ENCODE data around the gene CSN2.
A peak's percentile ranks its signal among the peaks of the same experiment; 100 is the strongest.
"Not testable (repeated sequence)": the region's sequence is repeated elsewhere in the genome, so short reads cannot be mapped to it uniquely, and the experiment has no call there.

CSN2 gene

GRCh38 chr4:69965628-69966027 is at the start of gene CSN2:
Gene CSN2, minus strand, starts transcription at chr4:69965728. Its CDS starts 4,733 bp downstream, at chr4:69960995.
- DNase-seq = no peak

GRCh38 chr4:70008771-70009170 is 43.2 kb upstream of the CSN2 start:
- no peak for DNase-seq

GRCh38 chr4:70002507-70002906 is 37.0 kb upstream of the CSN2 start:
- DNase-seq = no peak

GRCh38 chr4:70000711-70001110 is 35.2 kb upstream of the CSN2 start:
- DNase-seq = no peak

GRCh38 chr4:69999420-69999819 is 33.9 kb upstream of the CSN2 start:
- DNase-seq = no peak

- no peak for DNase-seq
Observed at GRCh38 chr4:69995526-69996016, 30.0 kb upstream of the CSN2 start, which contains the start of gene STATH. Gene STATH, plus strand, starts transcription at chr4:69995966. Its CDS starts 2,472 bp downstream, at chr4:69998438.

- no peak for DNase-seq
Observed at GRCh38 chr4:69994782-69995181, 29.3 kb upstream of the CSN2 start.

- no peak for DNase-seq
Observed at GRCh38 chr4:69991016-69991415, 25.5 kb upstream of the CSN2 start.

- no peak for DNase-seq
Observed at GRCh38 chr4:69986663-69987062, 21.1 kb upstream of the CSN2 start.

GRCh38 chr4:69984030-69984443 is 18.5 kb upstream of the CSN2 start:
- peak; percentile 51 for DNase-seq

- DNase-seq = no peak
Observed at GRCh38 chr4:69977582-69977981, 12.1 kb upstream of the CSN2 start.

GRCh38 chr4:69974631-69975030 is 9.1 kb upstream of the CSN2 start:
- no peak for DNase-seq

GRCh38 chr4:69970071-69970470 is 4.5 kb upstream of the CSN2 start:
- DNase-seq = no peak

GRCh38 chr4:69957209-69957608 is 8.3 kb downstream of the CSN2 start:
- DNase-seq = no peak

- no peak for DNase-seq
Observed at GRCh38 chr4:69951602-69952001, 13.9 kb downstream of the CSN2 start.

GRCh38 chr4:69936566-69936965 is 29.0 kb downstream of the CSN2 start:
- DNase-seq = no peak

- DNase-seq = no peak
Observed at GRCh38 chr4:69934150-69934549, 31.4 kb downstream of the CSN2 start.

- no peak for DNase-seq
Observed at GRCh38 chr4:69930768-69931167, 34.8 kb downstream of the CSN2 start, which contains the start of gene CSN1S1. Gene CSN1S1, plus strand, starts transcription at chr4:69931068. Its CDS starts 1,488 bp downstream, at chr4:69932556.

- not testable (repeated sequence) for DNase-seq
Observed at GRCh38 chr4:69923782-69924410, 41.6 kb downstream of the CSN2 start.

- no peak for DNase-seq
Observed at GRCh38 chr4:69920874-69921273, 44.7 kb downstream of the CSN2 start.

- no peak for DNase-seq
Observed at GRCh38 chr4:69910016-69910782, 55.3 kb downstream of the CSN2 start.

GRCh38 chr4:69909195-69909594 is 56.3 kb downstream of the CSN2 start:
- no peak for DNase-seq

GRCh38 chr4:69907151-69907550 is 58.4 kb downstream of the CSN2 start:
- DNase-seq = no peak
